Astrocyte (in vitro differentiated cells and primary cell): ENCODE data around the gene EPB41L4B.

Experiments
- EZH2 ChIP-seq: IDR thresholded peaks from 2 replicates; pipeline ENCODE4 v1.6.1; 2012; ENCODE audit warnings: mild to moderate bottlenecking, low read length, inconsistent platforms; ENCODE audit not compliant: insufficient read depth
- TF ChIP-seq, protein P1 (sequence below): IDR thresholded peaks from 2 replicates; pipeline ENCODE4 v1.5.1; 2011; ENCODE audit warnings: low read depth, mild to moderate bottlenecking, inconsistent platforms, low read length, moderate library complexity; ENCODE audit not compliant: insufficient read depth

DNA sequence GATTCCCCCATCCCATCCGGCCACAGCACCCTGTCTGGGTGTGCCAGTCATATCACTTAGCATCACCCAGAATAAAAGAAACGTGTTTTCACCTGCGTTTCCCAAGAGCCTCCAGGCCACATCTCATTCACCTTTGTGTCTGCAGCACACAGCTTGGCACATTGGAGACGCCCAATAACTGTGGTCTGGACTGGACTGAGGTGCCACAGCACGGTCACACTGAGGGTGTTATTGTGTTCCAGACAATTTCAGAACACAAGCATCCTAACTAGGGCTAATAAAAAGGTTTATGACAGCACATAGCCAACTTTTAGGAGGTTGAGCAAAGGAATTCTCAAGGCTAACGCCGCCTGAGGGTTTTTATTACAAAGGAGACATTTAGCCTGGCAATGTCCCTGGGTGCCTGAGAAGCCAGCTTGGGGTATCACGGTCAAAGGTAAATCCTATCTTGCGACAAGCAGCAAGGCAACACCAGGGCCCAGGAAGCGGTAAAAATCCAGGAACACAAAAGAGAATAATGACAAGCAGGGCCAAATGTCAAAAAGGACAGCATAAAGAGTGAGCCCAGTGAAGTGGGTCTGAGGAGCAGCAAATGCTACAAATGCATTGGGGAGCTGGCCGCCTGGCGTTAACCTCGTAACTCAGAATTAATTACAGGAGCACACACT is 3.4 kb downstream of the EPB41L4B start:
- TF ChIP-seq, protein P1, sequence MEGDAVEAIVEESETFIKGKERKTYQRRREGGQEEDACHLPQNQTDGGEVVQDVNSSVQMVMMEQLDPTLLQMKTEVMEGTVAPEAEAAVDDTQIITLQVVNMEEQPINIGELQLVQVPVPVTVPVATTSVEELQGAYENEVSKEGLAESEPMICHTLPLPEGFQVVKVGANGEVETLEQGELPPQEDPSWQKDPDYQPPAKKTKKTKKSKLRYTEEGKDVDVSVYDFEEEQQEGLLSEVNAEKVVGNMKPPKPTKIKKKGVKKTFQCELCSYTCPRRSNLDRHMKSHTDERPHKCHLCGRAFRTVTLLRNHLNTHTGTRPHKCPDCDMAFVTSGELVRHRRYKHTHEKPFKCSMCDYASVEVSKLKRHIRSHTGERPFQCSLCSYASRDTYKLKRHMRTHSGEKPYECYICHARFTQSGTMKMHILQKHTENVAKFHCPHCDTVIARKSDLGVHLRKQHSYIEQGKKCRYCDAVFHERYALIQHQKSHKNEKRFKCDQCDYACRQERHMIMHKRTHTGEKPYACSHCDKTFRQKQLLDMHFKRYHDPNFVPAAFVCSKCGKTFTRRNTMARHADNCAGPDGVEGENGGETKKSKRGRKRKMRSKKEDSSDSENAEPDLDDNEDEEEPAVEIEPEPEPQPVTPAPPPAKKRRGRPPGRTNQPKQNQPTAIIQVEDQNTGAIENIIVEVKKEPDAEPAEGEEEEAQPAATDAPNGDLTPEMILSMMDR, result no peak
- no peak for TF ChIP-seq EZH2
